BLaER1 treated with 17β-estradiol and CSF1 and Interleukin-3, amounts not matched to agents 10 nM and 100 nM (cell line): ENCODE data around the gene MAP2K6.

Experiments used
- H3K27ac ChIP-seq, 11 experiments: shearing (Covaris generic); formaldehyde crosslinking; 2 replicates each; pipeline ENCODE4 v1.8.1; 2022
- H3K27me3 ChIP-seq, 11 experiments: shearing (Covaris generic); formaldehyde crosslinking; 2 replicates each; pipeline ENCODE4 v1.8.1; 2022
- H3K36me3 ChIP-seq, 11 experiments: shearing (Covaris generic); formaldehyde crosslinking; 2 replicates each; pipeline ENCODE4 v1.8.1; 2022
- H3K4me1 ChIP-seq, 10 experiments: shearing (Covaris generic); formaldehyde crosslinking; 2 replicates each; pipeline ENCODE4 v1.8.1; 2022
- H3K4me2 ChIP-seq, 11 experiments: shearing (Covaris generic); formaldehyde crosslinking; 2 replicates each; pipeline ENCODE4 v1.8.1; 2022
- H3K4me3 ChIP-seq, 10 experiments: shearing (Covaris generic); formaldehyde crosslinking; 2 replicates each; pipeline ENCODE4 v1.8.1; 2022
- H3K9ac ChIP-seq, 11 experiments: shearing (Covaris generic); formaldehyde crosslinking; 2 replicates each; pipeline ENCODE4 v1.8.1; 2022
- H3K9me3 ChIP-seq, 11 experiments: shearing (Covaris generic); formaldehyde crosslinking; replicated peaks in 1 of 11; 2 replicates each; pipeline ENCODE4 v1.8.1; 2022
- H4K20me1 ChIP-seq, 11 experiments: shearing (Covaris generic); formaldehyde crosslinking; 2 replicates each; pipeline ENCODE4 v1.8.1; 2022
- Cebpa-rat ChIP-seq, 11 experiments: shearing (Covaris generic); IDR thresholded peaks; 2 replicates each; pipeline ENCODE4 v1.8.1; 2022

The MAP2K6 gene

GRCh38 chr17:69534235-69534621 lies 119.7 kb downstream of the MAP2K6 start:
- peaks cover 0 to 94% (median 59%) of the 10 kb centered on the region in 11 experiments; a peak in 18 of 22 replicates for H3K36me3 ChIP-seq

GRCh38 chr17:69535016-69535570 lies 120.6 kb downstream of the MAP2K6 start:
- Histone ChIP-seq H4K20me1 (no peaks in the 10 kb centered on the region), H3K4me2 (no peak overlapping the region), H3K4me3 (no peak overlapping the region), H3K27ac (no peak overlapping the region), H3K36me3 (peaks cover 0 to 91% (median 67%) of the 10 kb centered on the region in 11 experiments; a peak in 18 of 22 replicates), H3K27me3 (no peaks in the 10 kb centered on the region), H3K9me3 (0 out of 22 replicates have a peak, but pooled peaks cover 0 to 4% (median 0%) of the 10 kb centered on the region in 11 experiments), H3K9ac (no peak overlapping the region), H3K4me1 (0 out of 20 replicates have a peak, but pooled peaks cover 0 to 4% (median 0%) of the 10 kb centered on the region in 10 experiments)
- no peak for TF ChIP-seq Cebpa-rat (IDR thresholded peaks at IDR 0.05)

More at GRCh38 chr17:69534235-69534621, 119.7 kb downstream of the MAP2K6 start:
- H4K20me1 ChIP-seq = no peaks in the 10 kb centered on the region
- H3K9ac ChIP-seq = no peak overlapping the region
- no peaks in the 10 kb centered on the region for H3K27me3 ChIP-seq
- no peak for TF ChIP-seq Cebpa-rat (IDR thresholded peaks at IDR 0.05)
- H3K4me1 ChIP-seq = 0 out of 20 replicates have a peak, but pooled peaks cover 0 to 4% (median 0%) of the 10 kb centered on the region in 10 experiments
- no peak overlapping the region for H3K4me3 ChIP-seq
- H3K4me2 ChIP-seq = no peak overlapping the region
- no peak overlapping the region for H3K27ac ChIP-seq
- H3K9me3 ChIP-seq = 0 out of 22 replicates have a peak, but pooled peaks cover 0 to 3% (median 0%) of the 10 kb centered on the region in 11 experiments

- Histone ChIP-seq H3K27ac (no peak overlapping the region), H3K9ac (no peak overlapping the region), H3K36me3 (peaks cover 0 to 91% (median 76%) of the 10 kb centered on the region in 11 experiments; a peak in 18 of 22 replicates), H3K4me2 (no peak overlapping the region), H4K20me1 (no peaks in the 10 kb centered on the region), H3K9me3 (0 out of 22 replicates have a peak, but pooled peaks cover 0 to 4% (median 0%) of the 10 kb centered on the region in 11 experiments), H3K4me1 (peaks cover 0 to 10% (median 0%) of the 10 kb centered on the region in 10 experiments; a peak in 2 of 20 replicates), H3K4me3 (no peak overlapping the region), H3K27me3 (no peaks in the 10 kb centered on the region)
- TF ChIP-seq Cebpa-rat (IDR thresholded peaks at IDR 0.05) = no peak
Observed at GRCh38 chr17:69538795-69539194, 124.3 kb downstream of the MAP2K6 start.

- TF ChIP-seq Cebpa-rat (IDR thresholded peaks at IDR 0.05) = no peak
- no peak overlapping the region for H3K27ac ChIP-seq
Observed at GRCh38 chr17:69539274-69539673, 124.8 kb downstream of the MAP2K6 start.

GRCh38 chr17:69539781-69540319 lies 125.4 kb downstream of the MAP2K6 start:
- Histone ChIP-seq H4K20me1 (no peaks in the 10 kb centered on the region), H3K4me2 (no peak overlapping the region), H3K4me1 (peaks cover 0 to 10% (median 0%) of the 10 kb centered on the region in 10 experiments; a peak in 2 of 20 replicates), H3K9ac (no peak overlapping the region), H3K9me3 (0 out of 22 replicates have a peak, but pooled peaks cover 0 to 4% (median 0%) of the 10 kb centered on the region in 11 experiments), H3K36me3 (peaks cover 0 to 81% (median 67%) of the 10 kb centered on the region in 11 experiments; a peak in 18 of 22 replicates), H3K4me3 (no peak overlapping the region), H3K27me3 (no peaks in the 10 kb centered on the region), H3K27ac (no peak overlapping the region)
- no peak for TF ChIP-seq Cebpa-rat (IDR thresholded peaks at IDR 0.05)

More at GRCh38 chr17:69539274-69539673, 124.8 kb downstream of the MAP2K6 start:
- Histone ChIP-seq H3K9me3 (0 out of 22 replicates have a peak, but pooled peaks cover 0 to 4% (median 0%) of the 10 kb centered on the region in 11 experiments), H3K4me3 (no peak overlapping the region), H4K20me1 (no peaks in the 10 kb centered on the region), H3K4me2 (no peak overlapping the region), H3K36me3 (peaks cover 0 to 86% (median 72%) of the 10 kb centered on the region in 11 experiments; a peak in 18 of 22 replicates), H3K4me1 (peaks cover 0 to 10% (median 0%) of the 10 kb centered on the region in 10 experiments; a peak in 2 of 20 replicates), H3K9ac (no peak overlapping the region), H3K27me3 (no peaks in the 10 kb centered on the region)

GRCh38 chr17:69540356-69540755 lies 125.9 kb downstream of the MAP2K6 start:
- H3K36me3 ChIP-seq = peaks cover 0 to 79% (median 64%) of the 10 kb centered on the region in 11 experiments; a peak in 18 of 22 replicates
- peaks cover 0 to 10% (median 0%) of the 10 kb centered on the region in 10 experiments; a peak in 2 of 20 replicates for H3K4me1 ChIP-seq
- H3K27me3 ChIP-seq = no peaks in the 10 kb centered on the region
- no peaks in the 10 kb centered on the region for H4K20me1 ChIP-seq
- H3K4me3 ChIP-seq = no peak overlapping the region
- no peak for TF ChIP-seq Cebpa-rat (IDR thresholded peaks at IDR 0.05)
- 0 out of 22 replicates have a peak, but pooled peaks cover 0 to 4% (median 0%) of the 10 kb centered on the region in 11 experiments for H3K9me3 ChIP-seq
- H3K4me2 ChIP-seq = no peak overlapping the region
- H3K9ac ChIP-seq = no peak overlapping the region
- H3K27ac ChIP-seq = no peak overlapping the region

GRCh38 chr17:69547230-69547629 lies 132.7 kb downstream of the MAP2K6 start:
- Histone ChIP-seq H3K27ac (no peak overlapping the region), H3K36me3 (peaks cover 0 to 21% (median 10%) of the 10 kb centered on the region in 11 experiments; a peak in 9 of 22 replicates), H4K20me1 (no peaks in the 10 kb centered on the region), H3K9ac (no peak overlapping the region), H3K4me3 (no peak overlapping the region), H3K4me1 (peaks cover 0 to 10% (median 0%) of the 10 kb centered on the region in 10 experiments; a peak in 2 of 20 replicates), H3K4me2 (no peak overlapping the region), H3K27me3 (no peaks in the 10 kb centered on the region), H3K9me3 (no peaks in the 10 kb centered on the region)
- TF ChIP-seq Cebpa-rat (IDR thresholded peaks at IDR 0.05) = no peak

- no peak overlapping the region for H3K27ac ChIP-seq
- H3K27me3 ChIP-seq = no peaks in the 10 kb centered on the region
- H3K9me3 ChIP-seq = no peaks in the 10 kb centered on the region
- H3K4me1 ChIP-seq = peaks cover under 1 to 8% (median 2%) of the 10 kb centered on the region in 10 experiments; a peak in 16 of 20 replicates
- H3K9ac ChIP-seq = no peak overlapping the region
- no peak overlapping the region for H3K4me2 ChIP-seq
- peaks cover 0 to 14% (median 2%) of the 10 kb centered on the region in 11 experiments; a peak in 6 of 22 replicates for H3K36me3 ChIP-seq
- no peak for TF ChIP-seq Cebpa-rat (IDR thresholded peaks at IDR 0.05)
- H3K4me3 ChIP-seq = no peak overlapping the region
- no peaks in the 10 kb centered on the region for H4K20me1 ChIP-seq
Observed at GRCh38 chr17:69547947-69548346, 133.4 kb downstream of the MAP2K6 start.
